Measurements from ENCODE around the gene ABCB6. TPM values are rescaled to one million over a fixed set of nuclear protein-coding genes. Genes with fewer than 3 reads are reported as not detected.
A peak's percentile ranks its signal among the peaks of the same experiment; 100 is the strongest.

The ABCB6 gene
- total and polyA plus RNA-seq, 2 of the 8 experiments (the other 6 are each of a cell fraction or from before 2014, with no cell fraction given): 44.9 to 50.6 TPM

GRCh38 chr2:219206328-219207133 lies 12.2 kb downstream of the ABCB6 start, which contains the start of gene ZFAND2B:
Gene ZFAND2B (plus strand): TSS chr2:219206782. CDS start chr2:219206988, 206 bp downstream.
- CTCF ChIA-PET (ENCODE audit: partially characterized antibody): interaction anchor here (0.6 to 2.4 kb wide), 19 partner anchors 25 to 308 kb away, joined by 3 to 8 read pairs (median 3); partner anchors contain the start of genes CNPPD1 and TUBA4B
- no peak within 1 kb of the TSS for H3K56ac ChIP-seq (replicated peaks; ENCODE audit: insufficient read length, low read depth, low read length)
- TF ChIP-seq TAF1 (IDR thresholded peaks at IDR 0.05; ENCODE audit: low read depth, low read length): peak; percentile 88
- no peak for TF ChIP-seq JUN (IDR thresholded peaks at IDR 0.05; ENCODE audit: low read depth, low read length)
- peak; percentile 46 for TF ChIP-seq PHF8 (conservative IDR thresholded peaks at IDR 0.05; ENCODE audit: low read depth, low read length)
- TF ChIP-seq RNF2 (IDR thresholded peaks at IDR 0.05; ENCODE audit: borderline replicate concordance, low read depth, low read length, missing control alignments, poor library complexity, severe bottlenecking): no peak
- TF ChIP-seq CEBPB (IDR thresholded peaks at IDR 0.05; ENCODE audit: low read depth, low read length): no peak
- TF ChIP-seq EZH2 (IDR thresholded peaks at IDR 0.05; ENCODE audit: low read depth, low read length, severe bottlenecking): no peak
- TF ChIP-seq BACH1 (IDR thresholded peaks at IDR 0.05; ENCODE audit: low read length): no peak
- no peak for TF ChIP-seq EGR1 (IDR thresholded peaks at IDR 0.05; ENCODE audit: borderline replicate concordance, low read depth, low read length)
- no peak for TF ChIP-seq MAFK (IDR thresholded peaks at IDR 0.05; ENCODE audit: low read depth, low read length)
- TF ChIP-seq SIRT6 (IDR thresholded peaks at IDR 0.05; ENCODE audit: low read length): no peak
- peak; percentile 59 for TF ChIP-seq ASH2L (IDR thresholded peaks at IDR 0.05; ENCODE audit: low read length)

More at GRCh38 chr2:219206328-219207133, 12.2 kb downstream of the ABCB6 start, which contains the start of gene ZFAND2B:
- H3K23ac ChIP-seq (ENCODE audit: insufficient read length): no peak within 1 kb of the TSS
- H3K79me1 ChIP-seq (ENCODE audit: low read depth, low read length): no peaks in the 10 kb centered on the region
- H4K8ac ChIP-seq (ENCODE audit: extremely low read depth, insufficient read depth, low read length): peak within 1 kb of the TSS; percentile 81
- no peaks in the 10 kb centered on the region; a peak in 1 of 4 replicates for H3K9me3 ChIP-seq (ENCODE audit: insufficient read depth in 2 of 2, low read depth in 1 of 2, low read length in 1 of 2)
- H4K91ac ChIP-seq (replicated peaks; ENCODE audit: insufficient read length, low read length): no peak within 1 kb of the TSS
- peak within 1 kb of the TSS in 3 of 4 experiments; percentile 58 to 84 (median 63); a peak in 6 of 7 replicates for H3K9ac ChIP-seq (replicated peaks in 1 of 4; ENCODE audit: extremely low read depth in 1 of 4, low read depth in 3 of 4, low read length in 3 of 4)
- 0 out of 2 replicates have a peak within 1 kb of the TSS, but pooled peaks have one; percentile 53 for H2BK15ac ChIP-seq (ENCODE audit: low read length)
- peak within 1 kb of the TSS; percentile 71; the same call in 1 of the 2 replicates for H2AK5ac ChIP-seq (ENCODE audit: low read depth, low read length)
- no peaks in the 10 kb centered on the region for H3K27me3 ChIP-seq (replicated peaks in 1 of 4; ENCODE audit: control insufficient read depth in 3 of 4, extremely low read depth in 1 of 4, insufficient read depth in 3 of 4, low read length in 3 of 4)
- no peak for FAIRE-seq
- peak within 1 kb of the TSS; percentile 87 for H4K5ac ChIP-seq (ENCODE audit: insufficient read length, low read depth, low read length)
- H2BK5ac ChIP-seq (ENCODE audit: low read depth, low read length): peak within 1 kb of the TSS; percentile 82; the same call in 1 of the 2 replicates
- WGBS, 2 experiments (ENCODE audit: extremely low coverage in 1 of 2, insufficient coverage in 1 of 2, insufficient read length in 1 of 2, insufficient replicate concordance in 2 of 2, low coverage in 1 of 2, low lambda C conversion rate in 2 of 2, missing lambda C conversion rate in 1 of 2): 2% methylated on average over 33 of the region's 76 CpGs; no CpG with 5 or more reads in 1 of the 2 experiments
- H3K4me2 ChIP-seq (ENCODE audit: insufficient read depth in 1 of 2, low read depth in 2 of 2, low read length in 2 of 2): peak within 1 kb of the TSS; percentile 94 to 100
- H2BK12ac ChIP-seq (ENCODE audit: low read depth, low read length): peak within 1 kb of the TSS; percentile 39; the same call in 1 of the 2 replicates
- peak within 1 kb of the TSS; percentile 92 for H2AFZ ChIP-seq (ENCODE audit: low read length)
- no peak within 1 kb of the TSS; the same call in 1 of the 2 replicates for H2BK20ac ChIP-seq (ENCODE audit: low read length)
- H3K4me3 ChIP-seq (ENCODE audit: extremely low read depth in 1 of 4, insufficient read depth in 2 of 4, low read depth in 3 of 4, low read length in 4 of 4): peak within 1 kb of the TSS; percentile 70 to 80 (median 73)
- H3K36me3 ChIP-seq (ENCODE audit: control insufficient read depth in 2 of 4, insufficient read depth in 4 of 4, low read length in 3 of 4): peaks cover 0 to 20% (median 8%) of the 10 kb centered on the region in 4 experiments; a peak in 5 of 8 replicates
- H3K14ac ChIP-seq (ENCODE audit: insufficient read length): no peak within 1 kb of the TSS
- H3K18ac ChIP-seq (ENCODE audit: extremely low read depth, low read length): peak within 1 kb of the TSS; percentile 93
- H3K4ac ChIP-seq (replicated peaks; ENCODE audit: insufficient read length, low read depth, low read length): peak within 1 kb of the TSS; percentile 0
- peak; percentile 78 to 96 for DNase-seq (ENCODE audit: low read depth in 1 of 2, low spot score in 2 of 2)
- H2BK120ac ChIP-seq (replicated peaks; ENCODE audit: low read depth, low read length): no peak within 1 kb of the TSS
- POLR2A ChIA-PET (ENCODE audit: partially characterized antibody): interaction anchor here (0.8 to 6.1 kb wide), 17 partner anchors 10 to 548 kb away, joined by 3 to 101 read pairs (median 4); partner anchors contain the start of genes ABCB6, ANKZF1, ATG9A and BCS1L
- H3K27ac ChIP-seq (ENCODE audit: low read depth, low read length): peak within 1 kb of the TSS; percentile 28
- H3K79me2 ChIP-seq (ENCODE audit: control insufficient read depth in 1 of 2, insufficient read depth in 2 of 2, low read length in 2 of 2): no peaks in the 10 kb centered on the region
- peaks cover 0 to 2% of the 10 kb centered on the region in 2 experiments for H4K20me1 ChIP-seq (replicated peaks in 1 of 2; ENCODE audit: control insufficient read depth in 1 of 2, insufficient read depth in 2 of 2, low read length in 2 of 2)
- H3K4me1 ChIP-seq (replicated peaks in 1 of 4; ENCODE audit: control insufficient read depth in 3 of 4, insufficient read depth in 4 of 4, low read length in 3 of 4): peaks cover 0 to 6% (median 3%) of the 10 kb centered on the region in 4 experiments; a peak in 5 of 7 replicates
- peaks cover 10% of the 10 kb centered on the region for H3K23me2 ChIP-seq (ENCODE audit: low read depth, low read length)

All from H1 (cell line).